Ovary (tissue), 9 donors: ENCODE measurements around the gene AKAP6. TPM values are rescaled to one million over a fixed set of nuclear protein-coding genes. Genes with fewer than 3 reads are reported as not detected.

Source experiments
- DNase-seq, 5 donors: peaks; one replicate each; pipeline ENCODE4 v3.0.0-alpha.2; 2019 to 2020
- H3K27ac ChIP-seq, 2 donors: fragments of 200-600 bp; one replicate each; pipeline versions ENCODE4 v1.5.1 to v1.8.0; 2019 to 2022
- H3K27me3 ChIP-seq: fragments of 200-600 bp; one replicate; pipeline ENCODE4 v1.8.0; 2022
- H3K36me3 ChIP-seq: fragments of 200-600 bp; sonication (generic); one replicate; pipeline ENCODE4 v1.5.1; 2019
- H3K4me1 ChIP-seq: one replicate; pipeline ENCODE4 v1.8.1; 2013; ENCODE audit warnings: mild to moderate bottlenecking, moderate library complexity; ENCODE audit not compliant: insufficient read depth
- H3K4me3 ChIP-seq: fragments of 200-600 bp; sonication (generic); one replicate; pipeline ENCODE4 v1.5.1; 2017
- H3K9me3 ChIP-seq, 2 donors: fragments of 200-600 bp in 1 of 2; sonication (generic) in 1 of 2; one replicate each; pipeline versions ENCODE4 v1.5.1 to v1.8.1; 2013 to 2019; ENCODE audit warnings: mild to moderate bottlenecking in 1 of 2, moderate library complexity in 1 of 2
- CTCF ChIP-seq, 3 donors: fragments of 450-650 bp in 2 of 3; fragments of 200-600 bp in 1 of 3; IDR thresholded peaks; one replicate each; pipeline versions ENCODE4 v1.5.1 to v1.8.0; 2016 to 2022; ENCODE audit warnings: antibody characterized with exemption in 3 of 3, mild to moderate bottlenecking in 1 of 3
- EP300 ChIP-seq: sonication (generic); formaldehyde crosslinking; IDR thresholded peaks from one replicate; pipeline ENCODE4 v1.6.1; 2017; ENCODE audit warnings: antibody characterized with exemption
- POLR2A ChIP-seq: fragments of 450-650 bp; IDR thresholded peaks from one replicate; pipeline ENCODE4 v1.6.1; 2017; ENCODE audit warnings: antibody characterized with exemption, mild to moderate bottlenecking, moderate library complexity
- WGBS, 3 donors: extraction: QIAGEN DNeasy Blood & Tissue Kit in 1 of 3; methylation state at CpG; one replicate each; pipeline versions ENCODE4 v1.1.5 to v1.1.7; 2013 to 2017; 5-methylcytosine and 5-hydroxymethylcytosine counted together
- intact Hi-C, 4 donors: fragments of 100-400 bp; cut with DNase I; formaldehyde crosslinking; loops; one replicate each; pipeline versions ENCODE4 v1.11.0 to v1.15.1; 2022 to 2023
- polyA plus RNA-seq, 2 donors: library from polyadenylated mRNA; stranded (reverse); fragments of 200-250 nt in 1 of 2; fragments of 350-450 nt in 1 of 2; fragmentation: Illumina TruSeq in 1 of 2; extraction: RNeasy Lipid Tissue Mini Kit (QIAGEN cat#74804) in 1 of 2; gene quantifications; one replicate each; pipeline ENCODE4 v1.2.3, GENCODE V29; 2013 to 2014
- total RNA-seq, 7 donors: library from RNA; depleted of rRNA in 2 of 7; stranded (reverse); fragments of >200 nt in 2 of 7; fragmentation: NEBNext Ultra II Directional in 3 of 7; extraction: Animal tissue kit (Norgen Biotek cat#: 25700) in 3 of 7; gene quantifications; one replicate each; pipeline versions ENCODE4 v1.1.0 to v1.2.4, GENCODE V29; 2016 to 2023
- donor health status: DM: no; HTN: no; CAD: no; lungs with moderate emphysema.
- donor health status: DM: no; HTN: no; CAD: no.
- donor health status: Bipolar disorder and iron deficiency.
- donor health status: DM: yes; HTN: yes; CAD: no.
- donor health status: DM: no; HTN: no; CAD: no.
- donor health status: DM: yes; HTN: yes; CAD: no.

Gene AKAP6
- total and polyA plus RNA-seq, 9 donors, result 2.3 to 13.1 (median 6.9) TPM

DNA sequence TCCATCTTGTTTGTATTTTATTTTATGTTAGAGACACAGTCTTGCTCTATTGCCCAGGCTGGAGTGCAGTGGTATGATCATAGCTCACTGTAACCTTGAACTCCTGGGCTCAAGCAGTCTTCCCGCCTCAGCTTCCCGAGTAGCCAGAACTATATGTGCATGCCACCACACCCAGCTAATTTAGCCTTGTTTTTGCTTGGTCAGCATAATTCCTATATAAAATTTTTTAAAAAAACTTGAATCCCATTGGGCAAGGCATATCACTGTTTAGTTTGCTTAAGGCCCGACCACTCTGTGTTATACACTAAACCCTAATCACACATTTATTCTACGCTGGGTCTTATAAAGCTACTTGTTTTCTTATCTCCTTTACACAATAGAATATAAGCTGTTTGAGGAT is 266.4 kb downstream of the AKAP6 start:
- intact Hi-C loops, result no loop called here
- TF ChIP-seq EP300 (no peak), CTCF (IDR thresholded peaks at IDR 0.05) (no peak), POLR2A (no peak)

DNA sequence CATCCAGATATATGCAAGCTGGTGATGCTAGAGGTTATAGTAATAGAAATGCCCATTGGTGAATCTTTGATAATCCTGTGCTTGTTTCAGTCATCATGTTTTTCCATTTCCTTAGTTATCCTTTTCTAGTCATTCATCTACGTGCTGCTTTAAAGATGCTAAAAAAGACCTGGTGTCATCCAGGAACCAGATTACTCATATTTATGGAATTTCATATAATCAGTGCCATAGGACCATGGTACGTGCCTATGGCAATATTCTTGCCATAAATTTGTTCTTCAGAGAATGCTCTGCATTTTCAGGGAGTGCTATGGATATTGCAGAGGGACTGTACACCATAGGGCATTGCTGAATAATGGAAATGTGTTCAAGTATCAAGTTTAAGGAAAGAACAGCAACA is 267.3 kb downstream of the AKAP6 start:
- no peaks in the 10 kb centered on the region for H3K36me3 ChIP-seq
- no peaks in the 10 kb centered on the region for H3K9me3 ChIP-seq
- TF ChIP-seq EP300 (no peak), CTCF (IDR thresholded peaks at IDR 0.05) (no peak), POLR2A (no peak)
- H3K27me3 ChIP-seq, result no peaks in the 10 kb centered on the region
- H3K4me3 ChIP-seq, result no peak overlapping the region
- no peak overlapping the region for H3K27ac ChIP-seq
- no peak for DNase-seq
- intact Hi-C loops, result no loop called here
- 85 to 92% (median 90%) methylated on average over 2 of the region's 2 CpGs for whole genome bisulfite sequencing, 3 donors
- no peaks in the 10 kb centered on the region for H3K4me1 ChIP-seq

More for the DNA sequence above, 266.4 kb downstream of the AKAP6 start:
- DNase-seq, result no peak
- no peaks in the 10 kb centered on the region for H3K36me3 ChIP-seq
- WGBS, 3 donors, result 70 to 82% (median 77%) methylated on average over 4 of the region's 4 CpGs
- H3K4me1 ChIP-seq, result no peaks in the 10 kb centered on the region
- no peaks in the 10 kb centered on the region for H3K27me3 ChIP-seq
- no peak overlapping the region for H3K27ac ChIP-seq
- H3K9me3 ChIP-seq, result no peaks in the 10 kb centered on the region
- H3K4me3 ChIP-seq, result no peak overlapping the region

DNA sequence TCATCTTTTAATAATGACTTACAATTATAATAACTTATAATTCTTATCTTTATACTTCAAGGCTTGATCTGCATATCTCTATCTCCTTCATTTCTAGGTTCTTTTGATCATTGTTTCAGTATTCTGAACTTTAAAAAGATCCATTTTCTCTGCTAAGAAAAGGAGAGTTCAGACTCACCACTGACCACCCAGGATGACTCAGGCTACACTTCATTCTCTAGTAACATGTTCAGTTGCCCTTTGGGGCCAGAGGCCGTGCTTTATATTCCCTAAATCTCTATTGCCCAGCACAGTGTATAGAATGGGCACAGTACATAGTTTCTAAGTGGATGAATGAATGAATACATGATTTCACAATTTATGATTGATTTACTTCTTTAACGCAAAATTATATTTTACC is 268.7 kb downstream of the AKAP6 start:
- DNase-seq, result no peak
- 65 to 96% (median 92%) methylated on average over 2 of the region's 2 CpGs for WGBS, 3 donors
- Histone ChIP-seq H3K4me3 (no peak overlapping the region), H3K27me3 (no peaks in the 10 kb centered on the region), H3K27ac (no peak overlapping the region), H3K36me3 (no peaks in the 10 kb centered on the region), H3K9me3 (no peaks in the 10 kb centered on the region), H3K4me1 (no peaks in the 10 kb centered on the region)
- TF ChIP-seq POLR2A (no peak), EP300 (no peak), CTCF (IDR thresholded peaks at IDR 0.05) (no peak)
- intact Hi-C loops, result no loop called here

DNA sequence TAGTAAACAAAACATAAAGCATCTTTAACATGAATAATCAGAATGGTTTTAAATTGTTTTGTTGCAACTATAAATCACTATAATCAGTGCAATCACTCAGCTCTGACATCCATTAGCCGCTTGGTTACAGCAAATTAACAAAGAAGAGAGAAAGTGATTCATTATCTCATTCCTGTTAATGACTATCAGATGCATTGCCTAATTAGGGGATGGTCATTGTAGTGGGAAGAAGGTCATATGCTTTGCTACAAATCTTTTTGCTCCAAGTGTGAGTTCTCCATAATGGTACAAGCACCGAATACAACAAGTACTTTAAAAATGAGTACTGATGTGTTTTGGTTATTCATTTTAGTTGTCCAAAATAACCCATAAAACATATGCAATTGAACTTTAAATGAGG is 272.0 kb downstream of the AKAP6 start:
- no peak overlapping the region for H3K27ac ChIP-seq
- no peak for DNase-seq
- H3K27me3 ChIP-seq, result no peaks in the 10 kb centered on the region
- no peaks in the 10 kb centered on the region for H3K9me3 ChIP-seq
- H3K4me3 ChIP-seq, result no peak overlapping the region
- intact Hi-C loops, result no loop called here
- TF ChIP-seq CTCF (IDR thresholded peaks at IDR 0.05), result no peak
- no peak for TF ChIP-seq POLR2A
- TF ChIP-seq EP300, result no peak
- H3K4me1 ChIP-seq, result no peaks in the 10 kb centered on the region
- WGBS, 3 donors, result 69 to 97% (median 94%) methylated on average over 2 of the region's 2 CpGs
- no peaks in the 10 kb centered on the region for H3K36me3 ChIP-seq

DNA sequence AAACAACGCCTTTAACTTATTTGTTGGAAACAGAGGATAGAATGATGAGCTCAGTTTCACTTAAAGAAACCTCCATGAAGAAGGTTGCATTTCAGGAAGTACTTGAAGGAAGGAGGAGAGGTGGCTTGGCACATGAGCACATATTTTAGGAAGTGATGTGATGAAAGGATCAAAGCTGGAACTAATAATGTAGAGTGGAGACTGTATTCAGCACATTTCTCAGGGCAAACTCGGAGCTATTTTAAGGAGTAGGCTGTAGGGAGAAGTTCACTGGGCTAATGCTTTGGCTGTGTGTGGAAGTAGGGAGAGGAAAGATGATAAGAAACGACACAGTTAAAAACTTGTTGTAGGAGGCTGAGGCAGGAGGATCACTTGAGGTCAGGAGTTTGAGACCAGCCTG is 272.8 kb downstream of the AKAP6 start:
- 47 to 64% (median 48%) methylated on average over 3 of the region's 3 CpGs for WGBS, 3 donors
- Histone ChIP-seq H3K9me3 (no peaks in the 10 kb centered on the region), H3K4me1 (no peaks in the 10 kb centered on the region), H3K27me3 (no peaks in the 10 kb centered on the region), H3K36me3 (no peaks in the 10 kb centered on the region), H3K27ac (no peak overlapping the region), H3K4me3 (no peak overlapping the region)
- intact Hi-C loops, result no loop called here
- no peak for DNase-seq
- no peak for TF ChIP-seq EP300
- no peak for TF ChIP-seq CTCF (IDR thresholded peaks at IDR 0.05)
- TF ChIP-seq POLR2A, result no peak
